CD4-positive, alpha-beta T cell treated with Interleukin-2 at 100 ng/mL for 4 hours (primary cell): ENCODE measurements around the gene IL20.

ENCODE experiments used
- DNase-seq: peaks from one replicate; pipeline ENCODE4 v3.0.0-alpha.2; 2020; ENCODE audit warnings: low spot score

Gene IL20

DNA sequence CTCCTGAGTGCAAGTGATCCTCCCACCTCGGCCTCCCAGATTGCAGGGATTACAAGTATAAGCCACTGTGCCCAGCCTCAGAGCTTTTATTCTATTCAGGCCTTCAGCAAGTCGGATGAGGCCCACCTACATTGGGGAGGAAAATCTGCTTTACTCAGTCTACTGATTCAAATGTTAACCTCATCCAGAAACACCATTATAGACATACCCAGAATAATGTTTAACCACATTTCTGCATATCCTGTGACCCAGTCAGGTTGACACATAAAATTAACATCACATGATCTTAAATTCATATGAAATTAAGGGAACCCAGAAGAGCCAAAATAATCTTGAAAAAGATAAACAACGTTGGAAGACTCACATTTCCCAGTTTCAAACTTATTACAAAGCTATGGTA lies 14.9 kb downstream of the IL20 start:
- no peak for DNase-seq

DNA sequence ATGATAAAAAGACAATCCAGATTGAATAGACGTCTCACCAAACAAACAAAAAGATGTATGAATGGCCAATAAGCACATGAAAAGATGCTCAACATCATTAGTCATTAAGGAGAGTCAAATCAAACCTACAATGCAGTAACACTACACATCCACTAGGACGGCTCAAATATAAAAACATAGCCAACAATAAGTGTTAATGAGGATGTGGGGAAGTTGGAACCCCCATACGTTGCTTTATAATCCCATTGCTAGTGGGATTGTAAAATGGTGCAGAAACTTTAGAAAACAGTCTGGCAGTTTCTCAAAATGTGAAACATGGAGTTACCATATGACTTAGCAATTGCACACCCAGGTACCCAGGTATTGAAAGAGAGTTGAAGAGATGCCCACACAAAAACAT lies 17.1 kb downstream of the IL20 start:
- DNase-seq = no peak

DNA sequence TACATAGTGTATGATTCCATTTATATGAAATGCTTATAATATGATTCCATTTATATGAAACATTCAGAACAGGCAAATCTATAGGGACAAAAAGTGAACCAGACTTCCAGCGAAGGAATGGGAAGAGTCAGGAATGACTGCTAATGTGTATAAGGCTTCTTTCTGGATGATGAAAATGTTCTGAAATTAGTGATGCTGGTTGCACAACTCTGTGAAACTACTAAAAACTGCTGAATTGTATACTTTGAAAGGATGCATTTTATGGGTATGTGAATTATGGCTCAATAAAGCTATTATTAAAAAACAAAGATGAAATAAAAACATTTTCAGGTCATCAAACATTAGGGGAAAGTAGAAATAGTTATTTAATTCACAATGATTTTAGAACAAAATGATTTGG lies 17.7 kb downstream of the IL20 start:
- DNase-seq = no peak

DNA sequence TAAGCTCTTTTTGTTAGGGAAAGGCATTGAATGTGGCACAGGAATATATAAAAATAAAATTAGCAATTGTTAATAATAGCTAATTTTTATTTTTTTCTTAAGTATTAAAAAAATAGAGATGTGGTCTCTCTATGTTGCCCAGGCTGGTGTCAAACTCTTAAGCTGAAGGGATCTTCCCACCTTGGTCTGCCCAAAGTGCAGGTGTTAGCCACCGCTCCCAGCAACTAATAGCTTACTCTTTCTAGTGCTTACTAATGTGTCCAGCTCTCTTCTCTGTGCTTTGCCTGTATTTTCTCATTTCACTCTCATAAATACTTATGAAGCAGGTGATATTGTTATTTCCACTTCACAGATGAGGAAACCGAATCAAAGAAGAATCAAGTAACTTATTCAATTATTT lies 18.5 kb downstream of the IL20 start:
- no peak for DNase-seq

DNA sequence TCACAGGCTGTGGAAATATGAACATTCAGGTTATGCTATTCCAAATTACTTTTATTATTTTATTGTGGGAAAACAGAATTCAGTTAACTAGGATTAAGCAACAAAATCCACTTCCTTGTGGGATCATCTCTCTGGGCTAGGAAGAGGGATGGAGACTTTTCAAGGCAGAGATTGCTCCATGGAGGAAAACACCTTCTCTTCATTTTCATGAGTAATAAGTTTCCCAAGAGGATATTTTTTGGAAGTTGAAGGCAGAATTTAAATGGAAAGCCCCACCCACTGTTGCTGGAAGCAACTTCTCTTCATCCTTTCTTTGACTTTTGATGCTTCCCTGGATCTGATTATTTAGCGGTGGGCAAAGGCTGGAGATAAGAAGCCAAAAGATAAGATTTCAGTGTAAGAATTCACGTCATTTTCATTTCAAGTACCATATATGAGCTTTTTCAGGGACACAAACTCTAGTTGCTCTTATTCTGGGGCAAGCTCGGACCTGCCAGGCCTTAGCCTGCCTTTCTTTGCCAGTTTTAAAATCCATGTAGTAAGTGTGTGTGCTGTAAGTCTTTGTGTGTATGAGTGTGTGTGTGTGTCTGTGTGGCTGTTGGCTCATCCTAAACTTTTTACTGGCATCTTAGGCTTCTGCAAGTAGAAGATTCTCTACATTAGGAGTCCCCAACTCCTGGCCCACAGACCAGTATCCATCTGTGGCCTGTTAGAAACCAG lies 20.1 kb downstream of the IL20 start:
- DNase-seq = no peak

DNA sequence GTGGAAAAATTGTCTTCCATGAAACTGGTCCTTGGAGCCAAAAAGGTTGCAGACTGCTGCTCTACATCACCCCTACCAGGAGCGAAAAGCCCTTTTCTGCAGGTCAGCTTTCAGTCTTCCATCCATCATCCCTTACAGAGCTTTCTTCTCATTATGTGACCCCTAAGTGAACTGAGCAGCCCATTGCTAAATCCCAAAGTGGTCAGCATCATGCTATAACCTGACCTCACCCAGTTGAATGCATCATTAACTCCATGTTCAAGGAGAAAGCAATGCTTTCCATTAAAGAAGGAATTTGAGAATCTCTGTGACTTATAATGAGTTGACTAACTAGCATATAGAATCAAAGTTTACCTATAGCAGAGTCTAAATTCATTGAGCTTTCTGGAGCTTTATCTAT lies 21.4 kb downstream of the IL20 start:
- DNase-seq = no peak

DNA sequence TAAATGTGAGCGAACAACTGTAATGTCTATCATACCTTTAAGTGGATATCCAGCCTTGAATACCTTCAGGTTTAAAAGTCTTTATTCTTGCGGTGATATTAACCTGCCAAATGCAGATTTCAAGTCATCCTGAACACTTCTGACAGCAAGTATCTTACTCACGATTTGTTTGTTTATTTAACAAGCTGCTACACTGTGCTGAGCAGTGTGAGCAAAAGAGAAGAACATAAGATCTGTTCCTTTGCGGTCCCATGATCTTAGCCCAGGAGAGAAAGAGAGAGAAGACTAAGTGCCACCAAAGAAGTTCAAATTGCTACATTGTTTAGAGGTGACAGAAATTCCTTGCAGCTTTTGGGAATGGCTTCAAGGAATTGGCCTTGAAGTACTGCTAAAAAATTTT lies 22.3 kb downstream of the IL20 start:
- DNase-seq = no peak

DNA sequence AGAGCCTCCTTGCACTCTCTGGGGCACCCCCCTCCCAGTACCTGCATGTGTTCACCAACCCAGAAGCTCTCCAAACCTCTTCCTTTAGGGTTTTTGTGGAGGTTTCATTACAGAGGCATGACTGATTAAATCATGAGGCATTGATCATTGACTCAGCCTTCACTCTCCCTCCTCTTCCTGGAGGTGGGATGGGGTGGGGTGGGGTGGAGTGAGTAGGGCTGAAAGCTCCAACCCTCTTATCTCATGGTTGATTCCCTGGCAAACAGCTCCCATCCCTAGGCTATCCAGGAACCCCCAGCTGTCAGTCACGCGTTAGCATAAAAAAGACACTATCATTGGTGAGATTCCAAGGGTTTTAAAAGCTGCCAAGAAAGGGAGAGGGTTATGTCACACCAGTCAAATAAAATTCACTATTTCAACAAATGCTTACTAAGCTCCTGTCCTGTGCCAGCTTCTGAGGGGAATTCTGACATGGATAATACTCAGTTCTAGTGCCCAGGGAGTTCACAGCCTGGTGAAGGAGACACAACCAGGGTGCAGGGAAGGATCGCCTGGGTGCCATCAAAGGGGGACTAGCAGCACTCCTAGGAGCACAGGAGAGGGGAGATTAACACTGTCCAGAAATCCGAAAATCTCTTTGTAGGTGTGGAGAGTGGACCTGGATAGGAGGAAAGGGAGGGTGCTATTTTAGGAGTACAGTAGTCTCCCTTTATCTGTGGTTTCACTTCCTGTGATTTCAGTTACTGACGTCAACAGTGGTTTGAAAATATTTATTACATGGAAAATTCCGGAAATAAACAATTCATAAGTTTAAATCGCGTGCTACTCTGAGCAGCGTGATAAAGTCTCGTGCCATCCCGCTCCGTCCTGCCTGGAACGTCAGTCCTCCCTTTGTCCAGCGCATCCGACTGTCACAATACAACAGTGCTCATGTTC lies 25.0 kb downstream of the IL20 start:
- no peak for DNase-seq

DNA sequence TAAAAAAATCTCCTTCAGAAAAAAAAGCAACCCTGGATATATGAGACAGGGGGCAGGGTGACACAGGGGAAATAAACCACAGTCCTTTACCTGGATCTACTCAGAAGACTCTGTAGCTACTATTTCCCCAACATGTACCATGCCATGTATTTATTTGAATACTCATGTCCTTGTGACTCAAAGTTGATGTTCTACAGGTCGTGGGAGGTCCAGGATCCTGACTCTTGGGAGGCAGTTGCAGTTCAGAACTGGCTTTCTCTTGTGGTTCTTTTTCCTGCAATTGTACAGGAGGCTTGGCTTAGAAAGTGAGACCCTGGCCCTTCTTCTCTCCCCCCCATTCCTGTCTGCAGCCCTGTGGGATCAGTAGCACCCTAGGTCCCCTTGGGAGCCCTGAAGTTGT lies 26.0 kb downstream of the IL20 start:
- no peak for DNase-seq

DNA sequence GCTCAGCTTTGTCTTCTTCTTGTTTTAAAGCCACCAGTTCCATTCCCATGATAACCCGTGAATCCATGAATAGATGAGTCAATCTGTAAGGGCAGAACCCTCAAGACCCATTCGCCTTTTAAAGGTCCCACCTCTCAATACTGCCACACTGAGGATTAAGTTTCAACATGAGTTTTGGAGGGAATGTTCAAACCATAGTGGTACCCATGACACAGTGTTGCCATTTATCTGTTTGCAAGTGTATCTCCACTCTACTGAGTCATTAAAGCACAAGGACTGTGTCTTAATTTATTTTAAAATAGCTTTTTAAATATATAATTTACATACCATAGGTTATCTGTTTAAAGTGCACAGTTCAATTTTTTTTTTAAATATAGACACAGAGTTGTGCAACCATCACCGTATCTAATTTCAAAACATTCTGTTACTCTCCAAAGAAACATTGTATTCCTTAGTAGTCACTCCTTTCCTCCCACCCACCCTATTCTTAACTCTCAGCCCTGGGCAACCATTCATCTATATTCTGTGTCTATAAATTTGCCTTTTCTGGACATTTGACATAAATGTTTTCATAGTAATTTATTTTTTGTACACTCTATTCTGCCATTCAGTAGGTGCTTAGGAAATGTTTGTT lies 27.0 kb downstream of the IL20 start:
- DNase-seq = no peak

DNA sequence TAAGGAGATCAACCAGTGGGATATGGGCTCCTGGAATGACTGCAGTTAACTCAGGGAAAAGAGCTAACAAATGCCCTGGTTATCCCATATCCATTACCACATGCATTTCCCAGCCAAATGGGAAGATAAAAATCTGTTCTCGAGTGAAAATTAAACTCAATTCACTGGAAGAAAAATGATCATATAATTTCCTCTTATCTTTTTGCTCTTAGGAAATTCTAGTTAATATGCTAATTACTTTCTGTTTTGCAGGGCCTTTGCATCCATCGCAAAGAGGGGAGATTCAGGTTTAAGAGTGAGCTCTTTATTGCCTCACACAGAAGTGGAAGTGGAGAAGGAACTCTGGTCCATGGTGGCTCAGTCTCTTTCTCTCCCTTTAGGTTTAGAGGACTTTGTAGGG lies 28.0 kb downstream of the IL20 start:
- no peak for DNase-seq

DNA sequence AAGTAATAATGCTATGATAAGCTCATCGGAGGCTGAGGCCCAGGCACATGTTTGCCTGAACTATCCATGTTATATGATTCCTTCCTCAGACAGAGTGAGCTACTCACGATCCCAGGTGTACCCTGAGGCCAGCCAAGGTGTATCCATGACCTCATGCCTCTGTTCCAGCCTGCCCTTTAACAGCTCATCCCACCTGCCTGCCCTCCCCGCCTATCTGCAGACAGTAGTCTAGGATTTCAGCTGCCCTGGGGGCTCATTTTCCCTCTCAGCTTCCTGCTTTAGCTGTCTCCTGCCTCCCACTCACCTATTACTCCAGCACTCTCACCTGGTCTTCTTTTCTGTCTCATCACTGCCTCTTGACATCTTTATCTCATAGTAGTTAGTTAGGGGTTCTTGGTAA lies 29.9 kb downstream of the IL20 start:
- DNase-seq = no peak

DNA sequence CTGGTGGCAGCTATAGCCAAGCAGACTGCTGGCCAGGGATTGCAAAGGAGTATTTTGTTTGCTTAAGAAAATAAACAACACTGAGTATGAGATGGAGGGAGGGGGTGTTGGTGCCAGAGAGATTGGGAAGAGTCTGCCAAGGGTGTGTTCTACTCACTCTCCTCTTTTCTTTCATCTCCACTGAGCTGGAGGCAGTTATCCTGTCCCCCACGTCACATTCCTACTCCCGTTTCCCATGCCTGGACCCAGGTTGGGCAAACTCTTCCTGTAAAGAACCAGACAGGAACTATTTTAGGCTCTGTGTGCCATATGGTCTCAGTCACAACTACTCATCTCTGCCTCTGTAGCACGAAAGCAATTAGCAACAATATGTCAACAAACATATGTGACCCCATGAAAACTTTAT lies 30.4 kb downstream of the IL20 start:
- no peak for DNase-seq

DNA sequence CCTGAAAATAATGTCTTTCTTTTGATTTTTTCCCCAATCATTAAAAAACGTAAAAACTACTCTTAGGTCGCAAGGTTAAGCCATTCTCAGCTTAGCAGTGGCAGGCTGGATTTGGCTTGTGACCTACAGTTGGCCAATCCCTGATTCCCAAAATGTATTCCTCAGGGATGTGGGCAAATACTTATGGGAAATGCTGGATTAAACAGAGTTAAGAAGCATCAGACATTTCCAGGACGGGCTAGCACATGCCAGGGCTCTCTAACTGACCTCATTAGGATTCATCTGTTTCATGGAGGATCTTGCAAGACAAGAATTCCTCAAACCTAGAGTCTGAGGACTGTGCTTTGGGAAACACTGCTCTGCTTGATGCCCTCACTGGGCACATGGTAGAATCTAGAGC lies 30.8 kb downstream of the IL20 start:
- no peak for DNase-seq

DNA sequence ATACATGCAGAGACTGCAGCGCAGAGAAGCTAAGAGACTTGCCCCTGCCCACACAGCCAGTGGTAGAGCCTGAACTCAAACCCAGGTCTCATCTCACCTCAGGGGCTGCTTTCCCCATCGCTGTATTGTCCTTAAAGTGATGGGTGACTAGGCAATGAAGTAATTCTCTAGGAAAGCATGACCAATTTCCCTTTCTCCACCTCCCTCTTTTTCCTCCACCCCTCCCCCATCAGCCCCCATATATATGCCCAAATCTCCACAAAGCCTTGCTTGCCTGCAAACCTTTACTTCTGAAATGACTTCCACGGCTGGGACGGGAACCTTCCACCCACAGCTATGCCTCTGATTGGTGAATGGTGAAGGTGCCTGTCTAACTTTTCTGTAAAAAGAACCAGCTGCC lies 31.8 kb downstream of the IL20 start, which contains the start of gene IL24:
IL24 (plus strand) TSS at position 269 of the 400 bp plus-strand sequence. CDS start 390 bp downstream, outside the sequence.
- no peak for DNase-seq

DNA sequence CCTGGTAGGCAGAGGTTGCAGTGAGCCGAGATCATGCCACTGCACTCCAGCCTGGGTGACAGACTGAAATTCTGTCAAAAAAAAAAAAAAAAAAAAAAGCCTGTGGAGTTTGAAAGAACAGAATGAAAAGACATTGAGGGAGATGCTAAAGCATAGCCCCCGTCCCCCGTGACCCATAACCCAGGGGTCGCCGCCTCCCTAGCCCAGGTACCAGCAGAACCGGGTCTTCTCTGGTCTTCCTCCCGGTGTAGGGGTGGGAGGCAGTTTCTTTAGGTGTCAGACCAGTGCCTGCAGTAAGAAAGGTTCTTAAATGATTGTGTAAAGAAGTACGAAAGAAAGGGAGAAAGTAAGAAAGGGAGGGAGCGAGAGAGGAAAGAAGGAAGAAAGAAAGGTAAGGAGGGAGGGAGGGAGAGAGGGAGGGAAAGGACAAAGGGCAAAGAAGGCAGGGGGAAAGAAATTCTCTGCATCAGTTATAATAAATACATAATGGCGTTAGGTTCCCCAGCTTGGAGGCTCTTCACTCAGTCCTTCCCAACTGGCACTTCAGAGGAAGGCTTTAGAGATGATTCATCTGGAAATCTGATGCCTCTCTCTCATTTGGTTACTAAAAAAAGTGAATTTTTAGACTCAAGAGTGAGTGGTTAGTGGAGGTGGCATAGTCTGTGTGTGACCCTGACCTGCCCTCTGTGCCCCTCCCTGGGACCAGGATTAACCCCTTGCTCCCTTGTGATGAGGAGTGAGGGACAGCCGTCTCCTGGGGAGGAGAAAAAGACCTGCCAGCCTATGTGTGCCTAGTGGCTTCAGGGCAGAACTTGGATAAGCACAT lies 32.9 kb downstream of the IL20 start:
- DNase-seq = no peak

DNA sequence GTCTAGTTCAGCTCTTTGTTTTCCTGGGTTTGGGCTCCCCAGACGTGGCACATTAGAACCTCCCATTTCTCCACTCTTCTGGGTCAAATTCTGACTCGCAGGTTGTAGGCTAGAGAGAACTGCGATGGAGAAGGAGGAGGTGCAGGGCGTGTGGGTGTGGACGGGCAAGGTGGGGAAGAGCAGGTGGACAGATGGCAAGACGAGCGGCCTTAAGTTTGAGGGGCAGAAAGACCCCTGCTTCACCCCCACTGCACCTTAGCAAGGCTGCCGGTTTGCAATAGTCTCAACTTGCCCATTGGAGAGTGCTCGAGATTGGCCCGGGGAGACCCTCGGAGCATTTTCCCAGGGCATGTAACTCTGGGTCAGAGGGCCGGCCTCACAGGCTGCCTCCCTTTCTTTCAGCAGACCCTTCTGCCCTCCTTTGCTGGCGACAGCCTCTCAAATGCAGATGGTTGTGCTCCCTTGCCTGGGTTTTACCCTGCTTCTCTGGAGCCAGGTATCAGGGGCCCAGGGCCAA lies 33.5 kb downstream of the IL20 start:
- no peak for DNase-seq

DNA sequence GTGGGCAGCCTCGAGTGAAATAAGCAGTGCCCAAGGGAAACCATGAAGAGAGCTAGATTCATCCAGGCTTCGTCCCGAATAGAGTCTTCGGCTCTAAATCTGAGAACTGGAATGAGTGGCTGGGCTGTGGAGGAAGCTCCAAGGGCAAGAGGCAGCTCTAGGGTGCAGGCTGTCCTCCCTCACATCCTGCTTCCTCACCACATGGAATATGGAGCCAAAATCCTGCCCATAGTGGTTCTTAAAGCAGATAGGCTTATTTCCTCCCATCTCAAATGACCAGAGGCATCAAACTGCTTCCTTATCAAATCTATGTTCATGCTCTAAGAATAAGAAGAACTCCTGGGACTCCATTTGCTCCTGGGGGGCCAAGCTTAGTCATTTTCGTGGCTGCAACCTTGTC lies 34.3 kb downstream of the IL20 start:
- DNase-seq = no peak

DNA sequence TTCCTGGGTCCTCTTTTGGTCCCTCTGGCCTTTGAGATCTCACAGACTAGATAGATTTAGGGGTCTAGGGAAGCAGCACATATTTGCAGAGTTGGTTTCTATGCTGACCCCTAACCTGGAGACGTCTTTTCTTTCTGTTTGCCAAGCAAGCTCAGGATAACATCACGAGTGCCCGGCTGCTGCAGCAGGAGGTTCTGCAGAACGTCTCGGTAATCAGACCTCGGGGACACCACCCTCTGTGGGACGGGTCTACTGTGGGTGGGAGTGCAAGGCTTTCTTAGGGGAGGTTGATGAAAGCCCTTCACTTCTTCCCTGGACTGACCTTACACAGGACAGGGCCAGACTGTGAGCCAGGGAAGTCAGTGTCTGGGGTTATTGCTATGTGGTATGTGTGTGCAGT lies 34.7 kb downstream of the IL20 start:
- no peak for DNase-seq

DNA sequence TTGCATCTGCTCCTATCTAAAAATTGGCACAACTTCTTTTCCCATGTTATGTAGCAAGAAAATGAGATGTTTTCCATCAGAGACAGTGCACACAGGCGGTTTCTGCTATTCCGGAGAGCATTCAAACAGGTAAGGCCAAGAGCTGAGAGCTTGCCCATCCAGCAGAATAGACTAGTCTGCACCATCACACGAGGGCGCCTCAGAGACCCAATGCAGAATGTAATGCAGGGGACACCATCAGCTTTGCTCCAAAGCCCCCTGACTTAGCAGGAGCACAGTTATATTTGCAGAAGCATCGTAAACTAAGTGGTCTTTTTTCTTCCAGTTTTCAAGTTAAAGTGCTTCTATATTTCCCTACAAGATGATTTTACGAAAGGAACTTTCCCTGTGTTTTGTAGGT lies 36.5 kb downstream of the IL20 start:
- DNase-seq = no peak

DNA sequence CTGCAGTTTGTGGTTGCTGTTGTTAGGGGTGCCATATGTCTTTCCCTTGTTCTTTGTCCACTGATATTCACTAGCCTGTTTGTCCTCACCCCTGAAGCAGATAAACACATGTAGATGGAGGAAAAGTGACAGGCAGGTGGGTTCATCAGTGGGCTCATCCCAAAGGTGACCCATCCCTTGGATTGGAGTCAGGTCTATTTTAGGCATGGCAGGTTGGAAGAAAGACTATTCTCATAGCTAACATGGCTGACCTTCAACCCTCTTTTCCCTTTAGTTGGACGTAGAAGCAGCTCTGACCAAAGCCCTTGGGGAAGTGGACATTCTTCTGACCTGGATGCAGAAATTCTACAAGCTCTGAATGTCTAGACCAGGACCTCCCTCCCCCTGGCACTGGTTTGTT lies 37.3 kb downstream of the IL20 start:
- no peak for DNase-seq

DNA sequence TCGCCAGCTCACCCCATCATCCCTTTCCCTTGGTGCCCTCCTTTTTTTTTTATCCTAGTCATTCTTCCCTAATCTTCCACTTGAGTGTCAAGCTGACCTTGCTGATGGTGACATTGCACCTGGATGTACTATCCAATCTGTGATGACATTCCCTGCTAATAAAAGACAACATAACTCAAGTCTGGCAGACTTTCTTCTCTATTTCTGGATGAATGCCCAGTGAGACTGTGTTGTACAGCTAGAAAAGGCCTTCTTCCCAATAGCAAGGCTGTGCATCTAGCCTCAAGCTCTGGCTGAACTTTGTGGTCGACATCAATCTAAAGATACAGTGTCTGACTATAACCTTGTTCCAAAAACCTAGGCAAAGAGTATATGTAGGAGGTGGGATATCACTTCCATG lies 38.3 kb downstream of the IL20 start:
- DNase-seq = no peak
